HG03139 (cell line): ENCODE results near the gene CCNY.

ENCODE experiments used
- ATAC-seq: cut with Tn5 transposase; IDR thresholded peaks from one replicate; pipeline ENCODE4 v1.9.1; 2021; ENCODE audit not compliant: unreplicated experiment

CCNY gene

GRCh38 chr10:35575640-35576039 is 239.3 kb downstream of the CCNY start:
- no peak for ATAC-seq

GRCh38 chr10:35576730-35577129 is 240.4 kb downstream of the CCNY start:
- no peak for ATAC-seq

GRCh38 chr10:35577926-35578617 is 241.8 kb downstream of the CCNY start:
- ATAC-seq: no peak

- ATAC-seq: no peak
These were observed 242.3 kb downstream of the CCNY start for GRCh38 chr10:35578618-35578956.

GRCh38 chr10:35579116-35579515 is 242.8 kb downstream of the CCNY start:
- ATAC-seq: no peak

GRCh38 chr10:35579726-35580422 is 243.6 kb downstream of the CCNY start:
- ATAC-seq: no peak

- ATAC-seq: no peak
These were observed 244.1 kb downstream of the CCNY start for GRCh38 chr10:35580423-35580770.

- ATAC-seq: no peak
These were observed 245.3 kb downstream of the CCNY start for GRCh38 chr10:35581655-35582054.

GRCh38 chr10:35584946-35585345 is 248.6 kb downstream of the CCNY start:
- no peak for ATAC-seq

- ATAC-seq: no peak
These were observed 249.0 kb downstream of the CCNY start for GRCh38 chr10:35585356-35585755.

- ATAC-seq: no peak
These were observed 249.7 kb downstream of the CCNY start for GRCh38 chr10:35585903-35586535.

- no peak for ATAC-seq
These were observed 252.5 kb downstream of the CCNY start for GRCh38 chr10:35588836-35589235.

- no peak for ATAC-seq
These were observed 256.1 kb downstream of the CCNY start for GRCh38 chr10:35592441-35592840.

- no peak for ATAC-seq
These were observed 258.1 kb downstream of the CCNY start for GRCh38 chr10:35594115-35595079.

GRCh38 chr10:35595106-35595505 is 258.8 kb downstream of the CCNY start:
- no peak for ATAC-seq

- no peak for ATAC-seq
These were observed 262.1 kb downstream of the CCNY start for GRCh38 chr10:35598379-35598778.

GRCh38 chr10:35600193-35600592 is 263.9 kb downstream of the CCNY start:
- ATAC-seq: no peak

- ATAC-seq: no peak
These were observed 268.9 kb downstream of the CCNY start, which contains the start of gene GJD4 for GRCh38 chr10:35605191-35605590. GJD4 (plus strand) TSS chr10:35605341; CDS start chr10:35605568, 227 bp downstream.

GRCh38 chr10:35606430-35606829 is 270.1 kb downstream of the CCNY start:
- ATAC-seq: no peak

- ATAC-seq: no peak
These were observed 271.4 kb downstream of the CCNY start for GRCh38 chr10:35607475-35608327.
